ENCODE measurements around the gene CYP4F8. TPM values are rescaled to one million over a fixed set of nuclear protein-coding genes. Genes with fewer than 3 reads are reported as not detected.

Gene CYP4F8
- polyA plus RNA-seq, 1 of the 3 experiments (the other 2 are of a cell fraction), result not detected

DNA sequence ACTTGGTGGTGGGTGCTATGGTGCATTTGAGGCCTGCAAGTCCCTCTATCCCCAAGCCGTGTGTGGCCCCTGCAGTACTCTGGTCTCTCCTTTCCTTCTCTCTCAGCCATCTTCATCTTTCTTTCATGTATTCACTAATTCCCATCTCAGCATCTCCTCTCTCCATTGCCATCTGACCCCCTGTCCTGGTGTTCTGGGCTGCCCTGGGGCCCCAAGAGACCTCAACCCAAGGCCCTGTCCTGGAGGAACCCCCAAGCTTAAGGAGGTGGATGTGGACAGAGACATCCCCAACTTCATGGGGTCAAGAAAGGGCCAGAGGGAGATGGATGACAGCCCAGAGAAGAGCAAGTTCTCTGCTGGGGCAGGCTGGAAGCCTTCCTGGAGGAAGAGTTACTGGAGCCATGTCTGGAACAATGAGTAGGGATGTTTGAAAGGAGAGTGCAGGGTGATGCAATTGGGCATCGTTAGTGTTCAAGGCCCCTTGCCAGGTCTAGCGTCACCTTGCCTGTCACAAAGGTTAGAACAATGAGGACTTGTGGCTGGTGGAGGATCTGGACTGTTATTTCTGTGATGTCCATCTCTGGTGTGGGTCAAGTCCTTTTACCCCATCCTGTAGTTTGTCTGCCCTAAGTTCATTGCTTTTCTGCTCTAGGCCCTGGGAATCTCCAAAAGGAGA is 29.2 kb downstream of the CYP4F8 start (continued):
- TF ChIP-seq, protein P1, sequence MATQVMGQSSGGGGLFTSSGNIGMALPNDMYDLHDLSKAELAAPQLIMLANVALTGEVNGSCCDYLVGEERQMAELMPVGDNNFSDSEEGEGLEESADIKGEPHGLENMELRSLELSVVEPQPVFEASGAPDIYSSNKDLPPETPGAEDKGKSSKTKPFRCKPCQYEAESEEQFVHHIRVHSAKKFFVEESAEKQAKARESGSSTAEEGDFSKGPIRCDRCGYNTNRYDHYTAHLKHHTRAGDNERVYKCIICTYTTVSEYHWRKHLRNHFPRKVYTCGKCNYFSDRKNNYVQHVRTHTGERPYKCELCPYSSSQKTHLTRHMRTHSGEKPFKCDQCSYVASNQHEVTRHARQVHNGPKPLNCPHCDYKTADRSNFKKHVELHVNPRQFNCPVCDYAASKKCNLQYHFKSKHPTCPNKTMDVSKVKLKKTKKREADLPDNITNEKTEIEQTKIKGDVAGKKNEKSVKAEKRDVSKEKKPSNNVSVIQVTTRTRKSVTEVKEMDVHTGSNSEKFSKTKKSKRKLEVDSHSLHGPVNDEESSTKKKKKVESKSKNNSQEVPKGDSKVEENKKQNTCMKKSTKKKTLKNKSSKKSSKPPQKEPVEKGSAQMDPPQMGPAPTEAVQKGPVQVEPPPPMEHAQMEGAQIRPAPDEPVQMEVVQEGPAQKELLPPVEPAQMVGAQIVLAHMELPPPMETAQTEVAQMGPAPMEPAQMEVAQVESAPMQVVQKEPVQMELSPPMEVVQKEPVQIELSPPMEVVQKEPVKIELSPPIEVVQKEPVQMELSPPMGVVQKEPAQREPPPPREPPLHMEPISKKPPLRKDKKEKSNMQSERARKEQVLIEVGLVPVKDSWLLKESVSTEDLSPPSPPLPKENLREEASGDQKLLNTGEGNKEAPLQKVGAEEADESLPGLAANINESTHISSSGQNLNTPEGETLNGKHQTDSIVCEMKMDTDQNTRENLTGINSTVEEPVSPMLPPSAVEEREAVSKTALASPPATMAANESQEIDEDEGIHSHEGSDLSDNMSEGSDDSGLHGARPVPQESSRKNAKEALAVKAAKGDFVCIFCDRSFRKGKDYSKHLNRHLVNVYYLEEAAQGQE (IDR thresholded peaks at IDR 0.05; ENCODE audit: low read depth, low read length), result no peak
- TF ChIP-seq NRF1 (IDR thresholded peaks at IDR 0.05; ENCODE audit: low read depth, low read length), result no peak
- no peak for TF ChIP-seq POLR2AphosphoS5 (IDR thresholded peaks at IDR 0.05; ENCODE audit: low read depth, low read length)
- TF ChIP-seq, protein P2, sequence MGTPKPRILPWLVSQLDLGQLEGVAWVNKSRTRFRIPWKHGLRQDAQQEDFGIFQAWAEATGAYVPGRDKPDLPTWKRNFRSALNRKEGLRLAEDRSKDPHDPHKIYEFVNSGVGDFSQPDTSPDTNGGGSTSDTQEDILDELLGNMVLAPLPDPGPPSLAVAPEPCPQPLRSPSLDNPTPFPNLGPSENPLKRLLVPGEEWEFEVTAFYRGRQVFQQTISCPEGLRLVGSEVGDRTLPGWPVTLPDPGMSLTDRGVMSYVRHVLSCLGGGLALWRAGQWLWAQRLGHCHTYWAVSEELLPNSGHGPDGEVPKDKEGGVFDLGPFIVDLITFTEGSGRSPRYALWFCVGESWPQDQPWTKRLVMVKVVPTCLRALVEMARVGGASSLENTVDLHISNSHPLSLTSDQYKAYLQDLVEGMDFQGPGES (IDR thresholded peaks at IDR 0.05; ENCODE audit: low read depth, low read length), result no peak
- TF ChIP-seq SMC3 (IDR thresholded peaks at IDR 0.05; ENCODE audit: low read depth, low read length), result no peak
- TF ChIP-seq JUND (IDR thresholded peaks at IDR 0.05), result no peak
- no peak for TF ChIP-seq EZH2phosphoT487 (IDR thresholded peaks at IDR 0.05; ENCODE audit: borderline replicate concordance, low read depth)
- TF ChIP-seq EP300 (IDR thresholded peaks at IDR 0.05; ENCODE audit: borderline replicate concordance in 1 of 2, low read depth in 1 of 2, low read length in 1 of 2), result no peak

DNA sequence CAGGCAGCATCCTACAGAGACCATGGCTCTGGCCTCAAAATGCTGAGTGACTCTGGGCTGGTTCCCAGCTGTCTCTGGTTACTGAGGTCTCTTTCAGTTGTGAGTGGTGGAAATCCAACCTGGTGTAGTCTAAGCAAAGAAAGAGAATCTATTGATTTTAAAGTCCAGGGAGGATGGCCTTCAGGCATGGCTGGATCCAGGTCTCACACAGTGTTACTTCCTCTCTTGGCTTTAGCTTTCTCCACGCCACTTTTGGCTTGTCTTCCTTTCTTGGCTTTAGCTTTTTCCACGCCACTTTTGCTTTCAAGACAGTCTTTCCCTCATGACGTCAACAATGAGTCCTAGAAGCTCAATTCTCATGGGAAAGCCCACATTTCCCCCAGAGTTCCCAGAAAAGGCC is 29.8 kb downstream of the CYP4F8 start:
- Histone ChIP-seq H3K36me3 (replicated peaks in 1 of 2; ENCODE audit: control insufficient read depth in 1 of 2, insufficient read depth in 2 of 2, low read length in 1 of 2) (no peaks in the 10 kb centered on the region), H3K4me3 (ENCODE audit: low read depth in 2 of 2, low read length in 1 of 2) (no peak overlapping the region), H3K27ac (ENCODE audit: low read depth in 2 of 2, low read length in 1 of 2) (no peak overlapping the region), H3K79me2 (ENCODE audit: insufficient read depth) (no peaks in the 10 kb centered on the region), H3F3A (replicated peaks; ENCODE audit: insufficient read depth) (no peaks in the 10 kb centered on the region), H3K4me2 (no peak overlapping the region), H2AFZ (ENCODE audit: low read depth) (no peak overlapping the region), H3K9me3 (no peaks in the 10 kb centered on the region), H3K4me1 (ENCODE audit: control insufficient read depth in 1 of 2, insufficient read depth in 2 of 2, low read depth in 1 of 2, low read length in 1 of 2) (no peaks in the 10 kb centered on the region), H3K9me2 (no peaks in the 10 kb centered on the region), H3K9ac (no peak overlapping the region), H3K27me3 (ENCODE audit: insufficient read depth) (no peaks in the 10 kb centered on the region), H4K20me1 (ENCODE audit: insufficient read depth) (no peaks in the 10 kb centered on the region)
- WGBS (ENCODE audit: low lambda C conversion rate), result 12% methylated on average over 3 of the region's 3 CpGs
- ChIA-PET POLR2A (no interaction called here), CTCF (no interaction called here)
- TF ChIP-seq RAD21 (IDR thresholded peaks at IDR 0.05; ENCODE audit: low read length), result no peak
- DNase-seq, result no peak

DNA sequence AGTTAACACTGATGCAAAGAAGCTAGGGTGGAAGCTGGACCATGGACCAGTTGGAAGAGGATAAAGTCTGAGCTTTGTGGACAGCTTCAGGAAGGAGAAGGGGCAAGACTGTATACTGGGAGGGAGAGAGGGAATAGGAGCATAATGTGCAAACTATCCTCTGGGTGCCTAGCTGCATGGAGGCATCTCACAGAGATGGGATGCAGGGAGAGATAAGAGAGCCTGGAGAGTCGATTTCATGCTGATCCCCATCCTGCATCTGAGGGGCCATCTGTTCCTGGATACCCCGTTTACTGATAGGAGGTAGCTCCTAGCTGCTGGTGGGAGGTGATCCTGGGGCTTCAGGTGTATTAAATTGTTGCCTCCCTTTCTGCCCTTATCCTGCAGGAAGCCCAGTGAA is 34.5 kb downstream of the CYP4F8 start:
- ChIA-PET CTCF (no interaction called here), POLR2A (no interaction called here)
- Histone ChIP-seq H3K4me3 (ENCODE audit: low read depth in 2 of 2, low read length in 1 of 2) (no peak overlapping the region), H3K36me3 (replicated peaks in 1 of 2; ENCODE audit: control insufficient read depth in 1 of 2, insufficient read depth in 2 of 2, low read length in 1 of 2) (no peaks in the 10 kb centered on the region), H4K20me1 (ENCODE audit: insufficient read depth) (no peaks in the 10 kb centered on the region), H3K27me3 (ENCODE audit: insufficient read depth) (no peaks in the 10 kb centered on the region), H3K4me1 (ENCODE audit: control insufficient read depth in 1 of 2, insufficient read depth in 2 of 2, low read depth in 1 of 2, low read length in 1 of 2) (no peaks in the 10 kb centered on the region), H3K79me2 (ENCODE audit: insufficient read depth) (no peaks in the 10 kb centered on the region), H3K9ac (no peak overlapping the region), H3K9me3 (no peaks in the 10 kb centered on the region), H3K4me2 (no peak overlapping the region), H3K27ac (ENCODE audit: low read depth in 2 of 2, low read length in 1 of 2) (no peak overlapping the region), H3F3A (replicated peaks; ENCODE audit: insufficient read depth) (no peaks in the 10 kb centered on the region), H3K9me2 (no peaks in the 10 kb centered on the region), H2AFZ (ENCODE audit: low read depth) (no peak overlapping the region)
- DNase-seq, result no peak
- WGBS (ENCODE audit: low lambda C conversion rate), result 13% methylated on average over 2 of the region's 2 CpGs
- TF ChIP-seq, protein P3, sequence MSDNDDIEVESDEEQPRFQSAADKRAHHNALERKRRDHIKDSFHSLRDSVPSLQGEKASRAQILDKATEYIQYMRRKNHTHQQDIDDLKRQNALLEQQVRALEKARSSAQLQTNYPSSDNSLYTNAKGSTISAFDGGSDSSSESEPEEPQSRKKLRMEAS (IDR thresholded peaks at IDR 0.05; ENCODE audit: low read depth), result no peak
- TF ChIP-seq TEAD4 (IDR thresholded peaks at IDR 0.05; ENCODE audit: borderline replicate concordance, insufficient read depth) (no peak), NFIC (IDR thresholded peaks at IDR 0.05; ENCODE audit: borderline replicate concordance) (no peak), CHD2 (IDR thresholded peaks at IDR 0.05; ENCODE audit: low read length, partially characterized antibody) (no peak), TAF1 (IDR thresholded peaks at IDR 0.05; ENCODE audit: borderline replicate concordance, low read depth, low read length) (no peak), FOXJ3 (CRISPR knock-in tag; IDR thresholded peaks at IDR 0.05) (no peak), RXRA (IDR thresholded peaks at IDR 0.05; ENCODE audit: borderline replicate concordance, low read depth) (no peak), GATA2 (CRISPR knock-in tag; IDR thresholded peaks at IDR 0.05) (no peak), YY1 (IDR thresholded peaks at IDR 0.05; ENCODE audit: low read depth) (no peak), MXI1 (IDR thresholded peaks at IDR 0.05; ENCODE audit: low read depth, low read length) (no peak)
- TF ChIP-seq, protein P4, sequence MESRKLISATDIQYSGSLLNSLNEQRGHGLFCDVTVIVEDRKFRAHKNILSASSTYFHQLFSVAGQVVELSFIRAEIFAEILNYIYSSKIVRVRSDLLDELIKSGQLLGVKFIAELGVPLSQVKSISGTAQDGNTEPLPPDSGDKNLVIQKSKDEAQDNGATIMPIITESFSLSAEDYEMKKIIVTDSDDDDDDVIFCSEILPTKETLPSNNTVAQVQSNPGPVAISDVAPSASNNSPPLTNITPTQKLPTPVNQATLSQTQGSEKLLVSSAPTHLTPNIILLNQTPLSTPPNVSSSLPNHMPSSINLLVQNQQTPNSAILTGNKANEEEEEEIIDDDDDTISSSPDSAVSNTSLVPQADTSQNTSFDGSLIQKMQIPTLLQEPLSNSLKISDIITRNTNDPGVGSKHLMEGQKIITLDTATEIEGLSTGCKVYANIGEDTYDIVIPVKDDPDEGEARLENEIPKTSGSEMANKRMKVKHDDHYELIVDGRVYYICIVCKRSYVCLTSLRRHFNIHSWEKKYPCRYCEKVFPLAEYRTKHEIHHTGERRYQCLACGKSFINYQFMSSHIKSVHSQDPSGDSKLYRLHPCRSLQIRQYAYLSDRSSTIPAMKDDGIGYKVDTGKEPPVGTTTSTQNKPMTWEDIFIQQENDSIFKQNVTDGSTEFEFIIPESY (IDR thresholded peaks at IDR 0.05; ENCODE audit: borderline replicate concordance, low read depth), result no peak

Data from SK-N-SH (cell line).